RWPE1 (cell line): ENCODE data around the gene BLOC1S6.

Experiments
- CTCF ChIA-PET: fragments of 350-600 bp; sonication (Branson Sonifier 250); formaldehyde crosslinking; extraction: SDS; loops from one replicate; lab custom pipeline; 2021; lab: Yijun Ruan, JAX
- POLR2A ChIA-PET: fragments of 400-600 bp; formaldehyde crosslinking; extraction: SDS; loops from one replicate; lab custom pipeline; 2020; ENCODE audit warnings: antibody characterized with exemption; ENCODE audit not compliant: low non-redundant PET; lab: Yijun Ruan, JAX
- DNase-seq: peaks from one replicate; pipeline ENCODE4 v3.0.0; 2012; ENCODE audit warnings: low spot score
- H3K27ac ChIP-seq: fragments of 450-650 bp; 2 replicates; pipeline ENCODE4 v1.5.1; 2017
- TF ChIP-seq, protein P1 (sequence below): fragments of 450-650 bp; conservative IDR thresholded peaks from 2 replicates; pipeline ENCODE4 v1.5.1; 2017; ENCODE audit warnings: low read depth, mild to moderate bottlenecking

BLOC1S6 gene

GRCh38 chr15:45641999-45642932 is 55.1 kb downstream of the BLOC1S6 start:
- POLR2A ChIA-PET, result no interaction called here
- H3K27ac ChIP-seq, result peak overlapping the region; percentile 83
- DNase-seq, result peak; percentile 50
- CTCF ChIA-PET, result interaction anchor here (0.6 kb wide), 1 partner anchor 120 kb away, joined by 4 read pairs; no protein-coding TSS in a partner anchor
- TF ChIP-seq, protein P1, sequence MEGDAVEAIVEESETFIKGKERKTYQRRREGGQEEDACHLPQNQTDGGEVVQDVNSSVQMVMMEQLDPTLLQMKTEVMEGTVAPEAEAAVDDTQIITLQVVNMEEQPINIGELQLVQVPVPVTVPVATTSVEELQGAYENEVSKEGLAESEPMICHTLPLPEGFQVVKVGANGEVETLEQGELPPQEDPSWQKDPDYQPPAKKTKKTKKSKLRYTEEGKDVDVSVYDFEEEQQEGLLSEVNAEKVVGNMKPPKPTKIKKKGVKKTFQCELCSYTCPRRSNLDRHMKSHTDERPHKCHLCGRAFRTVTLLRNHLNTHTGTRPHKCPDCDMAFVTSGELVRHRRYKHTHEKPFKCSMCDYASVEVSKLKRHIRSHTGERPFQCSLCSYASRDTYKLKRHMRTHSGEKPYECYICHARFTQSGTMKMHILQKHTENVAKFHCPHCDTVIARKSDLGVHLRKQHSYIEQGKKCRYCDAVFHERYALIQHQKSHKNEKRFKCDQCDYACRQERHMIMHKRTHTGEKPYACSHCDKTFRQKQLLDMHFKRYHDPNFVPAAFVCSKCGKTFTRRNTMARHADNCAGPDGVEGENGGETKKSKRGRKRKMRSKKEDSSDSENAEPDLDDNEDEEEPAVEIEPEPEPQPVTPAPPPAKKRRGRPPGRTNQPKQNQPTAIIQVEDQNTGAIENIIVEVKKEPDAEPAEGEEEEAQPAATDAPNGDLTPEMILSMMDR, result no peak

DNA sequence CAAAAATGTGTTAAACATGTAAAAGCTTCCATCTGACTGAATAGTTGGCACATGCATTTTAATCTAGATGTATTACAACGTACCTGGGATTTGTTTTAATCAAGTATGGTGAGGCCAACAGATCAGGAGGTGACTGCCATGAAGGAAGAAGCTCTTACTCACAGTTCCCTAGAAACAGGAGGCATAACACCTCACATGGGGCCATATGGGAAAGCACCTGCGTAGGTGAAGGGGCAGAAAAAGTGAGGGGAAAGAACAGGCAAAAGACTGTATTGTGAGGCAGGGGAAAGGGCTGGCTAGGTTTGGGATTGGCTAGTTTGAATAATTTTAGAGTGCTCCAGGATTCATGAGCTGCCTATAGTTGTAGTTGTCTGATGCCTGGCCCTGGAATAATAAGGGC is 57.3 kb downstream of the BLOC1S6 start:
- TF ChIP-seq, protein P1, result no peak

DNA sequence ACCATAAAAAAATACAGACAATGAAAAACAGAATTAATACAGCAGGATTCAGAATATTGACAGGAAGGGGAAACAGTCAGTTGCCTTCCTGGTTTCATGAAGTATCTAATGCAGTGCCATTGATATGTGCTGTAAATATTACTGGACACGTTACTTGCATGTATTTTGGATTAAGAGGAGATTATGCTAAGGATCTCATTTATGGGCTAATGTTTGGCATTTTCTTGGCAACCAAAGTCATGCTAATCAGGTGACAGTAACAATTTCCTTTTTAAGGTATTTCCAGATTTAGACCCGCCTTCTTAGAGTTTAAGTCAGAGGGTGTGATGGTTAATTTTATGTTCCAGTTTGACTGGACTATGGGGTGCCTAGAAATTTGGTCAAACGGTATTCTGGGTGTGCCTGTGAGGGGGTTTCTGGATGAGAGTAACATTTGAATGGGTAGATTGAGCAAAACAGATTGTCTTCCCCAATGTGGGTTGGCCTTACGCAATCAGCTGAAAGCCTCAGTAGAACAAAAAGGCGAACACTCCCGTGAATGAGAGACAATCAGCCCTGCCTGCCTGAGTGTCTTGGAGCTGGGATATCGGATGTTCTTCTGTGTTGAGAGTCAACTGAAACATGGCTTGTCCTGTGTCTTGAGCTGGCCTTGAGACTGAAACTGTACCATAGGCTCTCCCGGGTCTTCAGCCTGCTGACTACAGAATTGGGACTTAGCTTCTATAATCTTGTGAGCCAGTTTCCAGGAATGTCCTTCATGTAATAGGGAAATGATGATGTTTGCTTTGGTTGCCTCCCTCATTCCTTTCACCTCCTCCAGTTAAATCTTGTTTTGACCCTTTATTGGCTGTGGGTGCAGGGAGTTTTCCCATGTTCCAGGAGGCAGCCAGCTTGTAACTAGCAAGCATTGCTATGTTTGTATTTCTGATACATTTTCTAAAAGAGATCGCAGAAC is 58.1 kb downstream of the BLOC1S6 start:
- peak overlapping the region; percentile 76 for H3K27ac ChIP-seq
- ChIA-PET CTCF (interaction anchor here (1.1 kb wide), 1 partner anchor 10 kb away, joined by 4 read pairs; no protein-coding TSS in a partner anchor), POLR2A (no interaction called here)
- peak; percentile 59 for DNase-seq
- TF ChIP-seq, protein P1, result no peak

More for the DNA sequence above, 57.3 kb downstream of the BLOC1S6 start:
- ChIA-PET CTCF (interaction anchor here (0.6 to 1.1 kb wide), 2 partner anchors 9 to 19 kb away, joined by 3 to 4 read pairs; no protein-coding TSS in a partner anchor), POLR2A (interaction anchor here (0.9 kb wide), 1 partner anchor 50 kb away, joined by 3 read pairs; no protein-coding TSS in a partner anchor)
- H3K27ac ChIP-seq, result peak overlapping the region; percentile 40
- no peak for DNase-seq

GRCh38 chr15:45646220-45646619 is 59.0 kb downstream of the BLOC1S6 start:
- no peak for DNase-seq
- TF ChIP-seq, protein P1, result no peak
- CTCF ChIA-PET, result no interaction called here
- POLR2A ChIA-PET, result no interaction called here
- H3K27ac ChIP-seq, result peak overlapping the region; percentile 76

GRCh38 chr15:45647828-45648227 is 60.6 kb downstream of the BLOC1S6 start:
- CTCF ChIA-PET, result interaction anchor here (0.7 kb wide), 1 partner anchor 190 kb away, joined by 3 read pairs; no protein-coding TSS in a partner anchor
- no peak for DNase-seq
- TF ChIP-seq, protein P1, result no peak
- peak overlapping the region; percentile 87 for H3K27ac ChIP-seq
- POLR2A ChIA-PET, result no interaction called here
